Loucy (cell line): ENCODE data around the gene C2orf68.
"Not testable (repeated sequence)": the region's sequence is repeated elsewhere in the genome, so short reads cannot be mapped to it uniquely, and the experiment has no call there.

Experiments
- H2AFZ ChIP-seq: fragments of 200-600 bp; sonication (generic); 2 replicates; pipeline ENCODE4 v1.6.0; 2016; ENCODE audit warnings: antibody characterized with exemption, mild to moderate bottlenecking, low read length, moderate library complexity
- H3F3A ChIP-seq: fragments of 200-600 bp; 2 replicates; pipeline ENCODE4 v1.6.0; 2016; ENCODE audit warnings: antibody characterized with exemption, low read depth, mild to moderate bottlenecking
- H3K27me3 ChIP-seq: fragments of 200-600 bp; sonication (generic); 2 replicates; pipeline ENCODE4 v1.6.1; 2014; ENCODE audit warnings: low read length, mild to moderate bottlenecking; ENCODE audit not compliant: insufficient read depth, poor library complexity, severe bottlenecking
- H3K36me3 ChIP-seq: fragments of 200-600 bp; sonication (generic); 2 replicates; pipeline ENCODE4 v1.6.1; 2016; ENCODE audit warnings: low read length; ENCODE audit not compliant: insufficient read depth
- H3K4me1 ChIP-seq: fragments of 200-600 bp; sonication (generic); 2 replicates; pipeline ENCODE4 v1.5.1; 2014; ENCODE audit warnings: low read length, mild to moderate bottlenecking; ENCODE audit not compliant: insufficient read depth, poor library complexity, severe bottlenecking
- H3K4me2 ChIP-seq: fragments of 200-600 bp; sonication (generic); 2 replicates; pipeline ENCODE4 v1.6.0; 2014; ENCODE audit warnings: antibody characterized with exemption, low read length, low read depth, mild to moderate bottlenecking; ENCODE audit not compliant: poor library complexity, severe bottlenecking
- H3K4me3 ChIP-seq: fragments of 200-600 bp; sonication (generic); 2 replicates; pipeline ENCODE4 v1.5.1; 2014; ENCODE audit warnings: low read length, mild to moderate bottlenecking, mixed read lengths; ENCODE audit not compliant: poor library complexity, severe bottlenecking
- H3K79me2 ChIP-seq: fragments of 200-600 bp; sonication (generic); 2 replicates; pipeline ENCODE4 v1.6.1; 2014; ENCODE audit warnings: low read length; ENCODE audit not compliant: insufficient read depth
- H3K9ac ChIP-seq: fragments of 200-600 bp; sonication (generic); 2 replicates; pipeline ENCODE4 v1.6.0; 2014; ENCODE audit warnings: mild to moderate bottlenecking, low read depth, low read length, moderate library complexity; ENCODE audit not compliant: poor library complexity, severe bottlenecking
- H3K9me2 ChIP-seq: fragments of 200-600 bp; sonication (generic); replicated peaks from 2 replicates; pipeline ENCODE4 v1.6.1; 2016; ENCODE audit warnings: low read depth, low read length, mixed read lengths
- H3K9me3 ChIP-seq: fragments of 200-600 bp; sonication (generic); 2 replicates; pipeline ENCODE4 v1.6.1; 2014; ENCODE audit warnings: mild to moderate bottlenecking, antibody characterized with exemption, low read length, low read depth; ENCODE audit not compliant: insufficient read depth
- H4K20me1 ChIP-seq: fragments of 200-600 bp; sonication (generic); 2 replicates; pipeline ENCODE4 v1.6.0; 2014; ENCODE audit warnings: antibody characterized with exemption, low read length, mild to moderate bottlenecking; ENCODE audit not compliant: insufficient read depth, poor library complexity, severe bottlenecking
- EZH2phosphoT487 ChIP-seq: fragments of 200-600 bp; IDR thresholded peaks from 2 replicates; pipeline ENCODE4 v1.6.1; 2018; ENCODE audit warnings: antibody characterized with exemption, mild to moderate bottlenecking, moderate library complexity, borderline replicate concordance
- TF ChIP-seq, protein P1 (sequence below): fragments of 200-600 bp; sonication (generic); conservative IDR thresholded peaks from 2 replicates; pipeline ENCODE4 v1.5.1; 2014; ENCODE audit warnings: mild to moderate bottlenecking, antibody characterized with exemption, low read length

The C2orf68 gene

DNA sequence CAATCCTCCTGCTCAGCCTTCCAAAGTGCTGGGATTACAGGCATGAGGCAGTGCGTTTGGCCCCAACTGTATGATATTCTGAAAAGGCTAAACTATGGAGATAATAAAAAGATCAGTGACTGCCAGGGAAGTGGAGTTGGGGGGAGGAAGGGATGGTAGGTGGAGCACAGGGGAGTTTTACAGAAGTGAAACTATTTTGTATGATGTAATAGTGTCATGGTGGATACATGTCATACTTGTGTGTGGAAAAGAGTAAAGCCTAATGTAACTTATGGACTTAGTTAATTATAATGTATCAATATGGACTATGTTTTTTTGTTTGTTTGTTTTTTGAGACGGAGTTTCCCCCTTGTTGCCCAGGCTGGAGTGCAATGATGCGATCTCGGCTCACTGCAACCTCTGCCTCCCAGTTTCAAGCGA lies 47.7 kb downstream of the C2orf68 start:
- no peaks in the 10 kb centered on the region for H3K9me3 ChIP-seq
- no peaks in the 10 kb centered on the region for H3K36me3 ChIP-seq
- no peak overlapping the region for H3K4me3 ChIP-seq
- H3K9ac ChIP-seq, result no peak overlapping the region
- no peaks in the 10 kb centered on the region for H4K20me1 ChIP-seq
- H3K27me3 ChIP-seq, result no peaks in the 10 kb centered on the region
- H3F3A ChIP-seq, result no peaks in the 10 kb centered on the region
- H3K9me2 ChIP-seq, result no peaks in the 10 kb centered on the region
- no peak overlapping the region for H3K4me2 ChIP-seq
- peaks cover 25% of the 10 kb centered on the region for H3K79me2 ChIP-seq
- peaks cover 12% of the 10 kb centered on the region for H3K4me1 ChIP-seq
- TF ChIP-seq, protein P1, sequence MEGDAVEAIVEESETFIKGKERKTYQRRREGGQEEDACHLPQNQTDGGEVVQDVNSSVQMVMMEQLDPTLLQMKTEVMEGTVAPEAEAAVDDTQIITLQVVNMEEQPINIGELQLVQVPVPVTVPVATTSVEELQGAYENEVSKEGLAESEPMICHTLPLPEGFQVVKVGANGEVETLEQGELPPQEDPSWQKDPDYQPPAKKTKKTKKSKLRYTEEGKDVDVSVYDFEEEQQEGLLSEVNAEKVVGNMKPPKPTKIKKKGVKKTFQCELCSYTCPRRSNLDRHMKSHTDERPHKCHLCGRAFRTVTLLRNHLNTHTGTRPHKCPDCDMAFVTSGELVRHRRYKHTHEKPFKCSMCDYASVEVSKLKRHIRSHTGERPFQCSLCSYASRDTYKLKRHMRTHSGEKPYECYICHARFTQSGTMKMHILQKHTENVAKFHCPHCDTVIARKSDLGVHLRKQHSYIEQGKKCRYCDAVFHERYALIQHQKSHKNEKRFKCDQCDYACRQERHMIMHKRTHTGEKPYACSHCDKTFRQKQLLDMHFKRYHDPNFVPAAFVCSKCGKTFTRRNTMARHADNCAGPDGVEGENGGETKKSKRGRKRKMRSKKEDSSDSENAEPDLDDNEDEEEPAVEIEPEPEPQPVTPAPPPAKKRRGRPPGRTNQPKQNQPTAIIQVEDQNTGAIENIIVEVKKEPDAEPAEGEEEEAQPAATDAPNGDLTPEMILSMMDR, result no peak
- TF ChIP-seq EZH2phosphoT487, result no peak
- H2AFZ ChIP-seq, result no peak overlapping the region; the same call in 1 of the 2 replicates

DNA sequence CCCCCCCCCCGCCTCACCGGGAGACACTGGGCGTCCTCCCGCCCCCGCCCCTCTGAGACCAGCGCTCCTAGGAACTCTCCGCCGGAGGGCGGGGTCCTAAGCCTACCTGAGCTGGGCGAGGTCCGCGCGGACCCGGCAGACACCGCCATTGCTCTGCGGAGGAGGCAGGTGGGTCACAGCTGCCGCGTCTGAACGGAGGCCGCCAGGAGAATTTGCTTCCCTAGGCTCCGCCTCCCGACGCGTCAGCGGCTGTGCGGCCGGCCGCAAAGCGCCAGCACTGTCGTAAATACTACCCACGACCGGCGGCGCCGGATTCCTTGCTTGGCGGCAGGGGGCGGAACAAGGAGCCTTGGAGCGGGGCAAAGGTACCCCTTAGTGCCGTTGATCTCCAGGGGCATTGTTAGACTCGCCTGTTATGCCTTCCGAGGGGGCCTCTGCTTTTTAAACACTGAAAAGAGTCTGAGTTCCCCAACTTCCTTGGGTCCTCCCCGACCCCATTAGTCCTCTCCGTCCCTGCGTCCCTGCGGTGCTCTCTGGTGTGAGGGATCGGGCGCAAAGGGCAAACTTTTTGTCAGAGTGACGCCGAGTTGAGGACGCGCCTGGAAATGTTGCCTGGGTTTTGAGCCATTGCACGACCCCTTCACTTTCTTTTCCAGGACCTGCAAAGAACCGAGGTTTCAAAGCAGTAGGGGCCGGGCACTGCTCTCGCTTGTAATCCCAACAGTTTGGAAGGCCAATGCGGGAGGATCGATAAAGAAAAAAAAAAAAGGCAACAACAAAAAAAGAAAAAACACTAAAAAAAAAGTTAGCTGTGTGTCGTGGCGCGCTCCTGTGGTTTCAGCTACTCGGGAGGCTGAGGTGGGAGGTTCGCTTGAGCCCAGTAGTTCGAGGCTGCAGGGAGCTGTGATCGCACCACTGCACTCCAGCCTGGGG lies 50.3 kb downstream of the C2orf68 start, which contains the start of gene GGCX:
GGCX (minus strand) TSS at position 214 of the 933 bp plus-strand sequence; CDS start at position 149, 65 bp downstream.
- Histone ChIP-seq H3K79me2 (peaks cover 47% of the 10 kb centered on the region), H3K27me3 (no peaks in the 10 kb centered on the region), H3K4me2 (peak within 1 kb of the TSS; percentile 93), H3K36me3 (no peaks in the 10 kb centered on the region), H3K4me3 (peak within 1 kb of the TSS; percentile 98), H3K9ac (peak within 1 kb of the TSS; percentile 97), H2AFZ (peak within 1 kb of the TSS; percentile 97), H3K4me1 (peaks cover 15% of the 10 kb centered on the region), H3K9me3 (no peaks in the 10 kb centered on the region), H3K9me2 (no peaks in the 10 kb centered on the region), H4K20me1 (peaks cover 4% of the 10 kb centered on the region), H3F3A (no peaks in the 10 kb centered on the region)
- no peak for TF ChIP-seq EZH2phosphoT487
- TF ChIP-seq, protein P1, result no peak

- Histone ChIP-seq H3K4me3 (peak overlapping the region; percentile 98), H4K20me1 (peaks cover 4% of the 10 kb centered on the region), H3K9me2 (no peaks in the 10 kb centered on the region), H3K36me3 (no peaks in the 10 kb centered on the region), H3K4me1 (peaks cover 15% of the 10 kb centered on the region), H3K9me3 (no peaks in the 10 kb centered on the region), H3K27me3 (no peaks in the 10 kb centered on the region), H3K4me2 (peak overlapping the region; percentile 93), H3F3A (no peaks in the 10 kb centered on the region), H3K9ac (peak overlapping the region; percentile 97), H3K79me2 (peaks cover 50% of the 10 kb centered on the region), H2AFZ (peak overlapping the region; percentile 97; the same call in 1 of the 2 replicates)
- TF ChIP-seq EZH2phosphoT487, result no peak
These were observed 51.0 kb downstream of the C2orf68 start for GRCh38 chr2:85560812-85561279.

DNA sequence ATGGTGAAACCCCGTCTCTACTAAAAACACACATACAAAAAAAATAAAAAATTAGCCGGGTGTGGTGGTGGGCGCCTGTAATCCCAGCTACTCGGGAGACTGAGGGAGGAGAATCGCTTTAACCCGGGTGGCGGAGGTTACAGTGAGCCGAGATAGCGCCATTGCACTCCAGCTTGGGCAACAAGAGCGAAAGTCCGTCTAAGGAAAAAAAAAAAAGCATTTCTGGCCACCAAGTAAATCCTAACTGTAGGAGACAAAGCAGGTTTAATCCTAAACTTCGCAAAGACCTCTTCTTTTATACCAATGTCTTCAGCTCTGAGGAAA lies 51.5 kb downstream of the C2orf68 start:
- H2AFZ ChIP-seq, H4K20me1 ChIP-seq, H3F3A ChIP-seq, H3K9me3 ChIP-seq, H3K36me3 ChIP-seq, H3K9me2 ChIP-seq, H3K27me3 ChIP-seq: not testable (repeated sequence)
- Histone ChIP-seq H3K9ac (peak overlapping the region; percentile 97), H3K79me2 (peaks cover 50% of the 10 kb centered on the region), H3K4me2 (peak overlapping the region; percentile 93), H3K4me1 (peaks cover 15% of the 10 kb centered on the region), H3K4me3 (peak overlapping the region; percentile 98)
